NCI-H2196 treated with DMSO at 0.1 percent for 48 hours (cell line): ENCODE results near the gene EML4.

Experiments used
- DNase-seq: peaks from one replicate; lab custom pipeline; 2025; ENCODE audit not compliant: unreplicated experiment; lab: John Stamatoyannopoulos, UW

Gene EML4

DNA sequence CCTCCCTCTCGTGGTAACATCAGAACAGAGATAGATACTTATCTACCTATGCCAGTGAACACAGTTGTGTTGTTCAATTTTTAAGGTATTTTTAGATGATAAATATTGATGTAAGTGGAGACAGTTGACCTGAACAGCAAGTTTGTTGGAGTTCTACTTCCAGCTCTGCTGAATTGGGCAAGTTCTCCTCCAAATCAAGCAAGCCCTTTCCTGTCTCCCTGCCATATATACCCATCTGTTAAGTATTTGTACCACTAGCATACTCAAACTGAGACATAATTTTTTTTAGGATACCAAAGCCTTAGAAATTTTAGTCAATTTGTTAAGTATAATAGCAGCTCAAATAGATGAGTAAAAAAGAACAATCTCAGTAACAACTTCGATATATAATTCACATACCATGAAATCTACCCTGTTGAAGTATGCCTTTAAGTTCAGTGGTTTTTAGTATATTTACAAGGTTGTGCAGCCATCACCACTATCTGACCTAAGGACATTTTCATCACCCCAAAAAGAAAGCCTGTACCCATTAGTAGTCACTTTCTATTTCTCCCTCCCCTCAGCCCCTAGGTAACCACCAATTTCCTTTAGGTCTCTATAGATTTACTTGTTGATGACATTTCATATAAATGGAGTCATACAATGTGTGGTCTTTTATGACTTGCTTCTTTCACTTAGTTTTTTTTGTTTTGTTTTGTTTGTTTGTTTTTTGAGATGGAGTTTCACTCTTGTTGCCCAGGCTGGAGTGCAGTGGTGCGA, 130.0 kb downstream of the EML4 start:
- no peak for DNase-seq

DNA sequence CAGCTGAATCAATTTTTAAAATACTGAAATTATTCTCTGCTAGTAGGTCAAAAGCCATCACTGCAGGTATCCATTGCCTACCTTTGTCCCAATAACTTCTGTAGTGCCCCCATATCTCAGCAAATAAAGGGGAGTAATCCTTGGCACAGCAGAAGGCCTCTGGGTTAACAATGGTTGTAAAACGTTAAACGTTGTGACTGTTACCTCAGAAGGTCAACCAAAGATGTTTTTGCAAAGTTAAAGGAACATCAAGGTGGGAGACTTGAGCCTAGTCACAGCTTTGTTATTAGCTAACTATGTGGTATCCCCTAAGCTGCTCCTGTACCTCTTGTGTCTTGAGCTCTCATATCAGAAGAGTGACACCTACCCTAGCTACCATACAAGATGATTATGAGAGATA, 131.4 kb downstream of the EML4 start:
- no peak for DNase-seq

DNA sequence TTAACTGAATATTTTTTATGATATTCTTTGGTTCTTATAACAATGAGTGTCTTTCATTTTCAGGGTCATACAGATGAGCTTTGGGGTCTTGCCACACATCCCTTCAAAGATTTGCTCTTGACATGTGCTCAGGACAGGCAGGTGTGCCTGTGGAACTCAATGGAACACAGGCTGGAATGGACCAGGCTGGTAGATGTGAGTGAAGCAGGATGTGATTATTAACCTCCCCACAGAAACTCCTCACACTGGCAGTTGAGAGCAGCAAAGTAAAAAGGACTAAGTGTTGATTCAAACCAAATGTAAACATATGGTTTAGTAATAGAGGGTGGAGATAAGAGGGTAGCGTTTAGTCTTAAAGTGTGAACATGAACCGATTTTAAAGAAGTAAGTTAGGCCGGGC, 134.1 kb downstream of the EML4 start:
- DNase-seq: no peak

DNA sequence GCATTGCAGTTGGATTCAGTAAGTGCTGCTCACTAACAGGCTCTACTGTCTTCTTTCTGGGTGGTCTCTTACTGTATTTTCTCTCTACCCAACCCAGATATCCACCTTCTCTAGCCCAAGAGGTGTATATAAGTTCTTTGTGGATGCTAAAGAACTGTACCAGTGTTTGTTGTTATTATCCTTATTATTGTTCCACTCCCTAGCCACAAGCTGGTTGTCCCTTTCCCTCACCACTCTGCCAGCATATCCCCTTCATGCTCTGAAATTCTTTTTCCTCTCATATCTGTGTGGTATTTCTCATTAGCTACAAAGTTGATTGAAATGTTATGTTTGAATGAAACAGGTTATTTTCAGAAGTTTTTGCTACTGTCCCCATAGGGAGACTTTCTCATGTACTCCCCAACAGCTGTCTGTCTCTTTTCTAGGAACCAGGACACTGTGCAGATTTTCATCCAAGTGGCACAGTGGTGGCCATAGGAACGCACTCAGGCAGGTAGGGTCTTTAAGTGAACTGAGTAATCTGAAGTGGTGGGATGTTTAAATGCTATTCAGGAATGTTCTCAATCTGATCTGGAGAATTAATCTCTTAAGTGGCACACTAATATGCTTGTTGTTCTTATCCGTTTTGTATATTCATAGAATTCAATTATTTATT, 135.0 kb downstream of the EML4 start:
- no peak for DNase-seq

DNA sequence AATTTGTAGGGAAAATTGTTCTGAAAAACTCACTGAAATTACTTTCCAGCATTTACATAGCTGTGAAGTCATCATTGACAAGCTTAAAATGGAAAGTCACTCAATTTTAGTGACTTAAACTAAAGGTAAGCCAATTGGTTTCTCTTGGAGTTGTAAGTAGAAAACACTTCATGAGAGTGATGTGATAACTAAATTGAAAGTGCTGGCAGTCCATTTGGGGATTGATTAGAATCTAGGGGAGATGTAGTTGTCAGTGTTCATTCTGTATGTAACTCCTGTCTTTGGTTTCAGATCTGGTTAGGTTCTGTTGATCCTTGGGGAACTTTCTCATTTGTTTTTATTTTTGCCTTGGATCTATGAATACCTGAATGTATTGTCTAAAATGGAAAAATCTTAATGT, 138.0 kb downstream of the EML4 start:
- DNase-seq: no peak

DNA sequence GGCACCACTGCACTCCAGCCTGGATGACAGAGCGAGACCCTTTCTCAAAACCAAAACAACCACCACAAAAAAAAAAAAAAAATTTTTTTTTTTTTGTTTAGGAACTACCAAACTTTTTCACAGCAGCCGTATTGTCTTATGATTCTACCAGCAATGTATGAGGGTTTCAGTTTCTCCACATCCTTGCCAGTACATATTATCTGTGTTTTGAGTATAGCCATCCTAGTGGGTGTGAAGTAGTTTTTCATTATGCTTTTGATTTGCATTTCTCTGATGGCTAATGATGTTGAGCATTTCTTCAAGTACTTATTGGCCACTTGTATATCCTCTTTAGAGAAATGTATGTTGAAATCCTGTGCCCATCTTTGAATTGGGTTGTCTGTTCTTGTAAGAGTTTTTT, 140.2 kb downstream of the EML4 start:
- no peak for DNase-seq

DNA sequence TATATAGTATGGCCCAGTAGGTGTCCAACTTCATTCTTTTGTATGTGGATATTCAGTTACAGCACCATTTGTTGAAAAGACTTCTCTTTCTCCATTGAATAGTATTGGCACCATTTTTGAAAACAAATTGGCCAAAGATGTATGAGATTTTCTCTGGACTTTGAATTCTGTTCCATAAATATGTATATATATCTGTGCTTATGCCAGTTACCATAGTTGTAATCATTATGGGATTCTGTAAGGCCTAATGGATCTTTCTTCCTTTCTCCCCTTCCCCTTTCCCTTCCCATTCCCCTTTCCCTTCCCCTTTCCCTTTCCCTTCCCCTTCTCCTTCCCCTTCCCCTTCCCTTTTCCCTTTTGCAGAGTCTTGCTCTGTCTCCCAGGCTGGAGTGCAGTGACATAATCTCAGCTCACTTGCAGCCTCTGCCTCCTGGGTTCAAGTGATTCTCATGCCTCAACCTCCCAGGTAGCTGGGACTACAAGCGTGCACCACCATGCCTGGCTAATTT, 140.9 kb downstream of the EML4 start:
- no peak for DNase-seq

DNA sequence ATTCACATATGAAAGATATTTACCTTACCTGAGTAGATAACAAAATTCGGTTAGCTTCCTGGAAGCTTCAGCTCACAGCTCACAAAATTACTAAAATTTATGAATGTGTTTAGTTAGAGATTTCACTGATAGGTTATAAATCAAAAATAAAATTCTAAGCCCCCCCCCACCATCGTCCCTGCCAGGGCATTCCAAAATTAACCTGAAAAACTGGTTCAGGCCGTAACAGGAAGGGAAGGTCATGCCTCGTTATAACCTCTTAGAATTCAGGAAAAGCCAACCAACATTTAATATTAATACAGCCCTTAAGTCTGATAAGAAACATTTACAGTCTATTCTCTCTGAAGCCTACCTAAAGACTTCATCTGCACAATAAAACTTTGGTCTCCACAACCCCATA, 143.0 kb downstream of the EML4 start:
- DNase-seq: no peak

DNA sequence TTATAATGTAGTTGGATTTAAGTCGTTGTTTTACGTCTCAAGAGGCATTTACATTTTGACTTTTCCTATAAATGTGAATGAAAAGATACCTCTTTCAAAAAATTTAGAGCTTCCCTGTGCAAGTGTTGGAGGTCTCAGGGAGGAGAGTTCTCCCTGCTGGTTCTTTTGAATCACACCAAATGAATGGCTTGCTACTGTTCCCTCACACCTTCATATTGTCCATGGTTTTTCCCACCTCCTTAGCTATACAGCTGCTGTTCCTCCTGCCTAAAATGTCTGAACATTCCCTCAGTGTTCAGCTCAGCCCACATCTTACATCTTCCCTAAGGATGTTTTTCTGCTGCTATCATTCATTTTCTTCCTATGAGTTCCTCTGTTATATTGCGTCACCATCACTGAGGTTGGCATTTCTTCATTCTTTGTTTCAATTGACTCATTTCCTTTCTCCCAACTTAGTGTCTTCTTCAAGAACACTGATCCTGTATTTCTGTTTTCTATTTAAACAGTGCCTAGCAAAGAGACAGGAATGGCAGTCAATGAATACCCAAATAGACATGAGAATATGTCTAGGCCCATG, 145.8 kb downstream of the EML4 start:
- DNase-seq: no peak

DNA sequence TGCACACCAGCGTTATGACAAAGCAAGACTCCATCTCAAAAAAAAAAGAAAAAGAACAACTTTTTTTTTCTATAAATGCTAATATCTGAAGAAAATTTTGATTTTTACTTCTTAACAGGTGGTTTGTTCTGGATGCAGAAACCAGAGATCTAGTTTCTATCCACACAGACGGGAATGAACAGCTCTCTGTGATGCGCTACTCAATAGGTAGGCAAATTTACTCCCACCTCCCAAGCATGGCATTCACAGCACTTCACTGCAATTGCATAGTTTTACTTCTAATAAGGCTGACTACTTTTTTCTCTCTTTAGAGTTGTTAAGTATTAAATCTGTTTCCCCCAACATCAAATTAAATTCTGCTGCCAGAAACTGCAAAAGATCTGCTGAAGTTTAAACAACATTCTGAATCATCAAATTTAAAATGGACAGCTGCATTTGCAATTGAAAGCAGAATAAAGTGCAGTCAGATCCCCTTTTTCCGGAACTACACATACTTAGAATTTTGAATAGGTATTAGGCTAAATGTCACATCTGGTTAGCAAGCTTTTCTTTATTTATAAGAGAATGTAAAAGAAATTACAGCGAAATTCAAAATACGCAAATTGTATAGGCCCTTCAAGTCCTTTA, 146.8 kb downstream of the EML4 start:
- DNase-seq: no peak

DNA sequence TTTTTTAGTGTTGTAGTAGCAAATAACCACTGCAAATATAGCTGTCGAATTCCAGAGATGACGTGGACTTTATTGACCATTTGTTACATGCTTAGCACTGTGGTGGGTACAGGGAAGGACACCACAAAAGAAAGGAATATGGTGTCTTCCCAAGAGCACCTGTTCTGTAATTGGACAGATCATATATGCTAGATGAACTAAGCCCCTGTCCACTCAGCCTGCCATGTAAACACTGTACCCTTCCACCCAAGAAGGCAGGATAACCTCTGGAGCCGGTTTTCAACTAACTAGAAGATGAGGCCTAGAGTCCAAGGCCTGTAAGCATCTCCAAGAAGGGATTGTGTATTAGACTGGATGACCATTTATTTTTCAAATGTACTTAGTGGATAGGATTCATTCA, 147.8 kb downstream of the EML4 start:
- DNase-seq: no peak

DNA sequence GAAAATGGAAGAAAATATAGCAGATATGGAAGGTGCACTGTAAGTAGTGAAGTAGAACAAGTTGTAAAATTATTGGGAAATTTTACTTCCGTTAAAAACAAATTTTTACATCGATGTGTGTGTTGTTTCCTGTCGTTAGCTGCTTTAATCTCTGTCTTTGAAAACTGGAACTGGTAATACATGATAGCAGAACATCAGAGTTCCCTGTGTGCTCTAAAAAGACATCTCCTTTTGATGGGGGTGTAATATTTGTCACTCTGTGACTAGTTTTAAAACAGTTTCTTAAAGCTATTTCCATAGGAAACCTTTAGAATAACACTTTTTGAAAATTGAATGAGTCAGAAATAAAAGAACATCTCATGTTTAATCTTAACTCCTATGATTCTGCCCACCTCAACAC, 148.3 kb downstream of the EML4 start:
- no peak for DNase-seq

DNA sequence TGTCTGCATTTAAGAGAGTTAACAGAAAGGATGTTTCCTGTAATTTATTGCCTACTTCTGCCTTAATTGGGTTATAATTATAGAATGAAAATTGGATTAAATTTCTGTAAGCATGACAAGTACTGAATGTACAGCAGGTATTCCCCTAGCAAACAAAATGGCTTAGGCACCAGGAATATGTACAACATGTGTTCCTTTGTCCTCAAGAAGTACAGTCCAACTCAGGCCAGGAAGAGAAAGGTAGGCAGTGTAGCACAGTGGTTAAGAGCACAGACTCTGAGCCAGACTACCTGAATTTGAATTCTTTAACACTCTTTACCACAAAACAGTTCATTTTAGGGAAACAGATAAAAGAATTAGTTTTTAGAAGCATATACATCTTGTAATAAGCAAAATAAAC, 148.8 kb downstream of the EML4 start:
- DNase-seq: no peak

DNA sequence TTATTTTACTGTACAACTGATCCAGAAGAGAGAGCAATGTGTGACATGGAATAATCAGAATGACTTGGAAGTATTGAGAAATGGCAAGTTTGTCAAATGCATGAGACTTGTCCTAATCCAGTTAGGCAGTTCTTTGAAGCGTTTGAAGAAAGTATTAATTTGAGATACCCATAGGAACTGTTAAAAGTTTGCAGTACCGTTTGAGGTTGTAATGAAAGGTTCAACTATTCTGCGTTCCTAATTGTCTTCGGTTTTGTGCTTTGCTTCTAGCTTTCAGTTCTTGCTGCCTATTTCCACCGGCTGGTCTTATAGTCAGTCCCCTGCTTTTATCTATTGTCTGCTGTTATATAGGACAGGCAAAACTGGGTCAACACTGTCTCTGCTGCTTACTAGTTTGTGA, 150.1 kb downstream of the EML4 start:
- DNase-seq: no peak

DNA sequence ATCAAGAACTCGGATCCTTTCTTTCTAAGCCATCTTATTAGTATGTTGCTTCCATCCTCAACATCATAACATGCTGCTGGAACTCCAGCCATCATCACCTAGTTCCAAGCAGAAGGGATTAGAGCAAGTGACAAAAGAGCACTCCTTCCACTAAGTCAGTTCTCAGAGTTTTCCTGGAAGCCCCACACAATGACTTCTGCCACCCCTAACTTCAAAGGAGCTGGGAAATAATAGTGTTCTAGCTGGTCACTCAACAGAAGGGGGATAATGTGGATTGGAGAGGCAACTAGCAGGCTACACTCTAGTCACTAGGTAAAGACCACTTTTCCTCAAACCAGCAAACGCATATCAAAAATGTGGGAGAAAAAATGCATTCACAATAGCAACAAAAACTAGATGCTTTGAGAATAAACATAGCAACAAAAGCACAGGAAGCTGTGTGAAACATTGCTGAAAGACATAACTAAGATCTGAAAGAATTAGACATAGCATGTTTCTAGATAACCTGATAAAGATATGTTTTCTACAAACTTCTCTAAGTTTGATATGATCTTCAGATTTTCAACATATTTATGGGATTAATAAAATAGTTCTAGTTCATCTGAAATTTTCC, 152.4 kb downstream of the EML4 start:
- DNase-seq: no peak

DNA sequence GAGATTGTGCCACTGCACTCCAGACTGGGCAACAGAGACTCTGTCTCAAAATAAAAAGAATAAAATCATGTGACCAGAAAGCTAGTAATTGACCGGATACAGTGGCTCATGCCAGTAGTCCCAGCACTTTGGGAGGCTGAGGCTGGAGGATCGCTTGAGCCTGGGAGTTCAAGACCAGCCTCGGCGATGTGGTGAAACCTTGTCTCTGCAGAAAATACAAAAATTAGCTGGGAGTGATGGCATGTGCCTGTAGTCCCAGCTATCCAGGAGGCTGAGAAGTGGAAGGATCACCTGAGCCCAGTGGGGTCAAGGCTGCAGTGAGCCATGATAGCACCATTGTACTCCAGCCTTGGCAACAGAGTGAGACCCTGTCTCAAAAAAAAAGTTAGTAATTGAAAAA, 155.1 kb downstream of the EML4 start:
- no peak for DNase-seq

DNA sequence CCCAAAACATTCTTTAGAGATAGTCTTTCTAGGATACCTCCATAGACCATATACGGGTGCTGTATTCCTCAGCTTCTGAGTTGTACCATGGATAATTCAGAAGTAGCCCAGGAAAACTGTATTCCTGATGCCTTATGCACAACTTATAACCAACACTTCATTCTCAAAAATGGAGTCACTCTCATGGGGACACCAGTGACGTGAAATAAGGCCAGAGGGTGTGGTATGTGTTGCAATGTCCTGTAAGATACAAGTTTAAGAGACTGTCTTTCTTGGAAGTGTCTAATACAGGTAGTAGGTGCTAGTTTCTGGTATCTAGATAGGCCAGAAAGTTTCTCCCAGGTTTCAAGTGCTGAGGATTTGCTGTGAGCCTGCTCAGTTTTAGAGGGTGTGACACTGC, 155.8 kb downstream of the EML4 start:
- DNase-seq: no peak

DNA sequence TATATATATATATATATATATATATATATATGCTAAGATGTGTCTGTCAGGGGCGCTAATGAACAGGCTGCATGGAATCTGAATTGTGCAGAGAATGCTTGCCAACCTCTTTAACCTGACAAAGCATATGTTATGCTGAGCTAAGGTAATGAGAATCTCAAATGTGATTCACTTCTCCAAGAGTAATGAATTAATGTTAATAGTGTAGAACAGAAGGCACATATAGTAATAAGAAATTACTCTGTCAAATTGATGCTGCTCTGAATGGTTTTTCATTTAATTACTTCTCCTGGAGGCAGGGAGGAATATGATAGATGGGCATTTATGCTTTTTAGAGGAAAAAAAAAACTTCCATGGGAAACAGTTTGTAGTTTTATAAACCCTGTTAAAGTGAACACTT, 156.5 kb downstream of the EML4 start:
- no peak for DNase-seq

DNA sequence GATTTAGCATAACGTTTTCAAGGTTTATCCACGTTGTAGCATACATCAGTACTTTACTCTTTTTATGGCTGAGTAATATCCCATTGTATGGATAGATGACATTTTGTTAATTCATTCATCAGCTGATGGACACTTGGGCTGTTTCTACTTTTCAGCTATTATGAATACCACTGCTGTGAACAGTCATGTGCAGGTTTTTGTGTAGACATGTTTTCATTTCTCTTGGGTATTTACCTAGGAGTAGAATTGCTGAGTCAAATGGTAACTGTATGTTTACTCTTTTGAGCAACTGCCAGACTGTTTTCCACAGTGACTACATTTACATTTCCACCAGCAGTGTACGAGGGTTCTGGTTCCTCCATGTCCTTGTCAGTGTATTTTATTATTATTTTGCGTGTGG, 158.0 kb downstream of the EML4 start:
- peak; percentile 31 for DNase-seq

DNA sequence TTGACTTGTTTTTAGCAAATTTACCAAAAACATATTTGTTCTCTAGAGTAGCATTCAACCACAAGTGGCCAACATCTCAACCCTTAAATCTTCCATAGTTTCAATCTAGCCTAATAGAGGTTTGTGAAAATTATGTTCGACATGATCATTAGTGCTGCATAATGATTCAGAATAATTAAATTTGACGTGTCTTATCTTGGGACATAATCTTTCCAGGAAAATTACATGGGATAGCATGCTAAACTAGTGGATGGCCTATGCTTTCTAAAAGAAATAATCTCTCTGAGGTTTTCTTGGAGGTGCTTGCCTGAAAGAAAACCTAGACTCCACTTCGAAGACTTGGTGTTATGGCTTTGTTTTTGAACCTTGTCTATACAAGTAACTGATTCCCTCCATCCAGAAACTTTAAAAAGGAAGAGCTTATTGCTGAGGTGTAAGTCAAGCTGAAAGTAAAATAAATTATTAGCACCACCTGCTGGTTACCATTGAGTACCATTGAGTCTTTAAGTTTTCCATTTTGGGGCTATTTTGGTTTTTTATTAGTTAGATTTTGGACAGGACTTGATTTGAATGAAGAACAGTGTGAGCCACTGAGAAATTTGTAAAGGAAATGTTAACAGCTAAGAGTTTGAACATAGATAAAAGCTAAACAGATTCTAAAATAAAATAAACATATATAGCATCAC, 159.1 kb downstream of the EML4 start:
- no peak for DNase-seq

DNA sequence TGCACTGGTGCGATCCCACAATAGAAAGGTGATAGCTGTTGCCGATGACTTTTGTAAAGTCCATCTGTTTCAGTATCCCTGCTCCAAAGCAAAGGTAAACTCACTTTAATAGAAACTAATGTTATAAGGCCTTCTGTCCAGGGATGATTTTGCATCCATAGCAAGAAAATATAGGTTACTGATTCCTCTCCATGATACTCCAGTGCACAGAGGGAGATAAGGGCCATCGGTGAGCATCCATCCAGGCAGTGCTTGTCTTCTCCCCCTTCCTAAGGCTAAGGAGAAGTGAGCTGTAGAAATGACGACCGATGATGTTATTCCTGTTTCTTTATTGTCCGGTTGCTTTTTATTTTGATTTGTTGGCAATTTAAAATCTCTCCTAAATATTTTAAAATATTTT, 159.8 kb downstream of the EML4 start:
- no peak for DNase-seq
